GM12878 (cell line): ENCODE results near the gene LANCL2.

Experiments
- E2F8 ChIP-seq: fragments of 450-650 bp; IDR thresholded peaks from 2 replicates; pipeline ENCODE4 v1.6.1; 2018; ENCODE audit warnings: mild to moderate bottlenecking, low read depth, moderate library complexity; ENCODE audit not compliant: partially characterized antibody
- POLR2AphosphoS5 ChIP-seq: IDR thresholded peaks from 2 replicates; pipeline ENCODE4 v1.6.1; 2011; ENCODE audit warnings: mild to moderate bottlenecking, low read length, inconsistent platforms

GRCh38 chr7:55449205-55449991 is 84.3 kb downstream of the LANCL2 start:
- TF ChIP-seq POLR2AphosphoS5 = no peak; the same call in 1 of the 2 replicates
- TF ChIP-seq E2F8 = no peak
